Effector memory CD4-positive, alpha-beta T cell (primary cell): ENCODE results near the gene LRG1.
A peak's percentile ranks its signal among the peaks of the same experiment; 100 is the strongest.

ENCODE experiments used
- DNase-seq, 3 donors: peaks; one replicate each; pipeline ENCODE4 v3.0.0-alpha.2; 2020
- H3K27ac ChIP-seq: 2 replicates; pipeline ENCODE4 v1.7.0; 2013; ENCODE audit warnings: mild to moderate bottlenecking, low read length, moderate library complexity; ENCODE audit not compliant: insufficient read depth, poor library complexity, severe bottlenecking
- H3K27me3 ChIP-seq: replicated peaks from 2 replicates; pipeline ENCODE4 v1.7.0; 2013; ENCODE audit warnings: mild to moderate bottlenecking, low read length; ENCODE audit not compliant: insufficient read depth, control insufficient read depth, poor library complexity, severe bottlenecking
- H3K36me3 ChIP-seq: 2 replicates; pipeline ENCODE4 v1.7.0; 2013; ENCODE audit warnings: mild to moderate bottlenecking, low read length, moderate library complexity; ENCODE audit not compliant: control insufficient read depth, insufficient read depth
- H3K4me1 ChIP-seq: 2 replicates; pipeline ENCODE4 v1.7.0; 2013; ENCODE audit warnings: low read length, mild to moderate bottlenecking; ENCODE audit not compliant: control insufficient read depth, insufficient read depth, poor library complexity, severe bottlenecking
- H3K4me3 ChIP-seq: 2 replicates; pipeline ENCODE4 v1.7.0; 2013; ENCODE audit warnings: low read length, low read depth, mild to moderate bottlenecking; ENCODE audit not compliant: insufficient read depth, poor library complexity, severe bottlenecking
- H3K9me3 ChIP-seq: 2 replicates; pipeline ENCODE4 v1.7.0; 2013; ENCODE audit warnings: mild to moderate bottlenecking, low read length, moderate library complexity; ENCODE audit not compliant: control insufficient read depth
- total RNA-seq, 3 donors: gene quantifications; one replicate each; lab custom pipeline; 2026; lab: John Stamatoyannopoulos, UW

The LRG1 gene, protein sequence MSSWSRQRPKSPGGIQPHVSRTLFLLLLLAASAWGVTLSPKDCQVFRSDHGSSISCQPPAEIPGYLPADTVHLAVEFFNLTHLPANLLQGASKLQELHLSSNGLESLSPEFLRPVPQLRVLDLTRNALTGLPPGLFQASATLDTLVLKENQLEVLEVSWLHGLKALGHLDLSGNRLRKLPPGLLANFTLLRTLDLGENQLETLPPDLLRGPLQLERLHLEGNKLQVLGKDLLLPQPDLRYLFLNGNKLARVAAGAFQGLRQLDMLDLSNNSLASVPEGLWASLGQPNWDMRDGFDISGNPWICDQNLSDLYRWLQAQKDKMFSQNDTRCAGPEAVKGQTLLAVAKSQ
- total RNA-seq, result 0 to 0.39 (median 0) reads per million in 3 donors

DNA sequence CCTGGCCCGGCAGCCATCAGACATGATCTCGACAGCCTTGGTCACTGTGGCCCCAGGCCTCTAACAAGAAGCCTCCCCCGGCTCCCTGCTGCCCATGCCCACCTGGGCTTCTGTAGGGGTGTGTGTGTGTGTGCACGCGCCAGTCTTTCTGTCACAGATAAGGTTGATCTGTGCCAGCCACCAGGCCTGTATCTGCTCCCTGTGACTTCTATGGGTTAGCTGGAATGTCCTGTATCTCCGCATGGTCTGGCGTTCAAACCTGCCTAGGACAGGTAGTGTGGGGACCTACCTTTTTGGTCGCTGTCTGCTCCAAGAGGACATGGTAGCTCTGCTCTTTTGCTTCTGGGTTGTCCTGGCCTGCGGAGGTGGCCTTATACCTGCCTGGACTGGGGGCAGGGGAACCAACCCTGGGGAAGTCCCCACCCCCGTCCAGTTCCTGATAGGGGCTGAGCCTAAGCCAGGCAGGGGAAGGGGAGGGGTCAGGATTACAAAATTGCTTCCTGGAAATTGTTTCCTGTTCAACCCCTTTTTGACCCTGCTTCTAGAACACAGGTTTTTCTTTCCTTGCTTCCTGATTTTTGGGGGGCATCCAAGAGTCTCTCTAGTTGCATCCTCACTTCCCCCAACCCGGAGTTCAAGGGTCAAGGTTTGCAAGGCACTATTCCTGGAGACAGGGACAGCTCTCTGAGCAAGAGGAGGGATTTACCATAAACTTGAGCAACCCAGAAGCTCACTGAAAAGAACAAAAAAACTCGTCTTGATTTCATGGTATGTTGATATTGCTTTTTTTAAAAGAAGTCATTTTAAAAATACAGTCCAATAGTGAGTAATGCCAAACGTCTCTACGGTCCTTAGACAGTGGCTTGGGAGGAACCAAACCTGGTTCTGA, at the start of gene LRG1:
Gene LRG1, minus strand, starts transcription at position 344 of the 889 bp plus-strand sequence. Its CDS starts 23 bp downstream, at position 321.
- Histone ChIP-seq H3K36me3 (no peaks in the 10 kb centered on the region), H3K9me3 (no peaks in the 10 kb centered on the region), H3K4me3 (no peak within 1 kb of the TSS), H3K4me1 (peaks cover 3% of the 10 kb centered on the region), H3K27ac (no peak within 1 kb of the TSS), H3K27me3 (no peaks in the 10 kb centered on the region)
- no peak for DNase-seq

DNA sequence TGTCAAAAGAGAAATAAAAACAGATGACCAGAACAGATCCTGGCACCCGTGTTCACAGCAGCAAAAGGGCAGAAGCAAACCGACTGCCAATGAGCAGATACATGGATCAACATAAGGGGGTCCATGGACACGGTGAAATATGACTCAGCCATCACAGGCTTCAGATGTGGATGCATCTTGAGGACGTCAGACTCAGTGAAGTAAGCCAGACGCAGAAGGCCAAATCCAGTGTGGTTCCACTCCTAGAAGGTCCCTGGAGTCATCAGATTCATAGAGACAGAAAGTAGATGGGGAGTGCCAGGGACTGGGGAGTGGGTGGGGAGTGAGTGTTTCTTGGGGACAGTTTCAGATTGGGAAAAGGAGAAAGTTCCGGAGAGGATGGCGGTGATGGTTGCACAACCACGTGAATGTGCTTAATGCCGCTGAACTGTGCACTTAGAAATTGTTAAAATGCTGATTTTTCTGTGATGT, 48.5 kb upstream of the LRG1 start:
- peaks cover 23% of the 10 kb centered on the region for H3K27me3 ChIP-seq
- H3K4me1 ChIP-seq, result peaks cover 10% of the 10 kb centered on the region
- no peak overlapping the region for H3K27ac ChIP-seq
- H3K36me3 ChIP-seq, result no peaks in the 10 kb centered on the region
- no peaks in the 10 kb centered on the region for H3K9me3 ChIP-seq
- DNase-seq, result no peak
- no peak overlapping the region for H3K4me3 ChIP-seq

DNA sequence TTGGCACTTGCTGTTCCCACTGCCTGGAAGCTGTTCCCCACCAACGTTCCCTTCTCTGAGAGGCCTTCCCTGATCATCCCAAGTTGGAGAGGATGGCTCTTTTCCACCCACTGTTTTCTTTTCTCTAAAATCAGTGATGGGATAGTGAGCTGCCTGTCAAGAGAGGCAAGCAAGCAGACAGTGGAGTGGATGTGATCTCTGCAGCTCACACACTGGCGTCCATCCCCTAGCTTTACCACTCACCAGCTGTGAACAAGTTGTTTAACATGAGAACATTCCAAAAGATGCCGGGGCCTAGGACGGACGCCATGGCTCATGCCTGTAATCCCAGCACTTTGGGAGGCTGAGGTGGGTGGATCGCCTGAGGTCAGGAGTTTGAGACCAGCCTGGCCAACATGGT, 47.7 kb upstream of the LRG1 start:
- Histone ChIP-seq H3K36me3 (no peaks in the 10 kb centered on the region), H3K4me1 (peaks cover 10% of the 10 kb centered on the region), H3K9me3 (no peaks in the 10 kb centered on the region), H3K27ac (no peak overlapping the region), H3K27me3 (peaks cover 27% of the 10 kb centered on the region), H3K4me3 (no peak overlapping the region)
- DNase-seq, result no peak

DNA sequence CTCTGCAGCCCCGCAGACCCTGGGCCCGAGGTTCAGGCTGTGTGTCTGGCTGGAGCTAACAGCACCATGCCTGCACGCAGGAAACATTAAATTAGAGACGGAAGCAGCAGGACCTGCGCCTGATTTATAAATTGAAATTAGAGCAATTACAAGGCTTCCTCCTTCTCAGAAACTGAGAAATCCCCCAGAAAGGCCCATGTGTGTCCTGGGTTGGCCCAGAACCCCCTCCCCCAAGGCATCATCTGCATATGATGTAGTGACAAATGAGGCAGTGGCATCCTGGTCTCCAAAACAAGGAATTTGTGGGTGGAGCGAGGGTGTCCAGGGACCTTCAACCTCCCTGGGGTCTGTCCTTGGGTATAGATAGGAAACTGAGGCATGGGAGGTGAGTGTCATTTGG, 46.9 kb upstream of the LRG1 start:
- H3K4me1 ChIP-seq, result peaks cover 13% of the 10 kb centered on the region
- no peak overlapping the region for H3K27ac ChIP-seq
- H3K27me3 ChIP-seq, result peaks cover 27% of the 10 kb centered on the region
- no peak for DNase-seq
- no peaks in the 10 kb centered on the region for H3K9me3 ChIP-seq
- no peaks in the 10 kb centered on the region for H3K36me3 ChIP-seq
- H3K4me3 ChIP-seq, result no peak overlapping the region

DNA sequence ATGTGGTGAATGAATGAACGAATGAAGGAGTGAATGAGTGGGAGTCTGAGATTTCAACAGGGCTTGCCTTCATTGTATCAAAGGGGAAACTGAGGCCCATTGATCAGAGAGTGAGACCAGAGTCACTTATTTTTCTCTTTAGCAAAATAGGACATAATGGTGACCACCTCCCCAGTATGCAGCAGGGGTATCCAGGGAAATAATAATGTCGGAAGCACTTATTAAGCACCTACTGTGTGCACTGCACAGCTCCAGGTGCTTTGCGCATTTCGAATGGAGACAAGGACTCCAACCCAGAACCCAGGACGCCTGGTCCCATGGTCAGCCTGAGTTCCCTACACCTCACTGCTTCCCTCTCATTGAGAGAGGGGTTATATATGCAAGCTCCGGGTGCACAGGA, 46.4 kb upstream of the LRG1 start:
- H3K4me3 ChIP-seq, result no peak overlapping the region
- peaks cover 27% of the 10 kb centered on the region for H3K27me3 ChIP-seq
- H3K27ac ChIP-seq, result no peak overlapping the region
- H3K36me3 ChIP-seq, result no peaks in the 10 kb centered on the region
- peaks cover 13% of the 10 kb centered on the region for H3K4me1 ChIP-seq
- H3K9me3 ChIP-seq, result no peaks in the 10 kb centered on the region
- no peak for DNase-seq

DNA sequence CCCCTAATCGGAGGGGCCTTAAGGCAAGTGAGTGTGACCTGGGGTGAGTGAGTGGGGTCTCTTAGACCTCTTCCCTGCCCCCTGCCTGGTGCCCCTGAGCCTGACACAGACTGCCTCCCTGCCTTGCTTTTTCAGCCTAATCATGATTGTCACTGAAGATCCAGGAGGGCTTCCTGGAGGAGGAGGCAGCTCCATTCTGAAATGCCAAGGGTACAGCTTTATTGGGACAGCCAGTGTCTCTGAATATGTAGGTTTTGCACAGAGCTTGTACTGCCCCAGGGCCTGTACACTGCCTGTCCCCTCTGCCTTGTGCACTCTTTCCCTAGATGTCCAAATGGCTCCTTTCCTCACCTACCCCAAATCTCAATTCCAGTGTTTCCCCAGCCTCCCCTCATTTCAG, 45.7 kb upstream of the LRG1 start:
- no peak overlapping the region for H3K4me3 ChIP-seq
- DNase-seq, result no peak
- H3K27me3 ChIP-seq, result peaks cover 32% of the 10 kb centered on the region
- no peaks in the 10 kb centered on the region for H3K9me3 ChIP-seq
- H3K36me3 ChIP-seq, result no peaks in the 10 kb centered on the region
- no peak overlapping the region for H3K27ac ChIP-seq
- H3K4me1 ChIP-seq, result peaks cover 16% of the 10 kb centered on the region

DNA sequence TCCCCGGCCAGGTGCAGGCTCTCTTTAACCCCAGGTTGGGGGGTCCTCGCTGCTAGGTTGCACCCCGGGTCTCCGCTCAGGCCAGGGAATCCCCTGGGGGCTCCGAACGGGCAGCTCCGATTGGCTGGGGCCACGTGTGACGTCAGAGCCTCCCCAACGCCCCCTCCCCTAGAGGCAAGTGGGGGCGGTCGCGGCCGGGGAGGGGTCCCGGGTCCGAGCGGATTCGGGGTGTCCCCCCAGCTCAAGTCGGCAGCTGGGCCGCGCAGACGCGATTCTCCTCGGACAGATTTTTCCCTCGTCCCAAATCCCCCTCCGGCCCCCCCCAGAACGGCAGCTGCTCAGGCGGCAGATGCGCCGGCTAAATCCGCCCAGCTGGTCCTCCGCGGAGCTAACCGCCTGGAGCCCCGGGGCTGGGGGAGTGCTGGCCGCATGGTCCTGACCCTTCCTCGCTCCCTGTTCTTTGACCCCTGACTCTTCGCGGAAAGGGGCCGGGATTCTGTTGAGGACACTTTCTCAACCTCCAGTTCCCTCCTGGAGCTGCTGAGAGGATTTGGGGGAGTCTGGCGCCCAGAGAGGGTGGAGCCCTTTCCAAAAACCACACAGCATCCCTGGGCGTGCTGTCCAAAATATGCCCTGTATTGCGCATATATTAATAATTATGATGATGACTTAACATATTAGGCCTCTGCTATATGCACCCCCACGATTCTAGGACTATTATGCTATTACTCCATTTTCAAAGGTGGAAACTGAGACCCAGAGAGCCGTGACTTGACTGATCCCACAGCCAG, 45.0 kb upstream of the LRG1 start:
- no peaks in the 10 kb centered on the region for H3K9me3 ChIP-seq
- peak overlapping the region; percentile 17 for H3K4me3 ChIP-seq

DNA sequence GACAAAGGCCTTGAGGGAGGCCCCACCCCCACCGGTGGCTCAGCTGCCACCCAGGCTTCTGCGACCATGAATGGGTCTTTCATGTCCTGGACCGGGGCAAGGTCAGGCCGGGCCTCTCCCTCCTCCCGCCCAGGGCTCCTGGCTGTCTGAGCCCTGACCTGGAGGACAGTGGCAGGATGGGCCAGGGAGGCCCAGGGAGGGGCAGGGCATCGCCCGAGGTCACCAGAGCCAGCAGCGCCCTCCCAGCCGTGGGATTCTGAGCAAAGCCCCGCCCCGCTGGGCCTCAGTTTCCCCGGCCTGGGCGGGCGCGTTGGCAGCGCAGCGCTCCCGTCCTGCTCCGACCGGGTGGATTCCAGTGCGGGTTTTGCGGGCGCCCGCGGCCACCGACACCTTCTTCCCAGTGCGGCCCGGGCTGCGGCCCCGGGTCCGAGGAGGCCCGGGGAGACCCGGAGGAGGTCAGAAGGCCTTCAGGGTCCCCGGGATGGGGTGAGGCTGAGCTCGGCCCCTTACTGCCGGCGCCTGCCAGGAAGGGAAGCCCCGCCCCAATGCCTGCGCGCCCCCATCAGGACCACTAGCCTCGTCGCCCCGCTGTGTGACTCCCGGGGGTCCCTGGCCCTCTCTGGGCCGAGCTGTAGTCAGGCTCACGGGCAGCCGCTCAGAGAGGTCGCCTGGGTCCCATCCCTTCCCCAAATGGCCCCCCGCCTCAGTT, 44.3 kb upstream of the LRG1 start:
- DNase-seq, result no peak
- Histone ChIP-seq H3K36me3 (no peaks in the 10 kb centered on the region), H3K27ac (no peak overlapping the region), H3K4me3 (peak overlapping the region; percentile 17), H3K4me1 (peaks cover 16% of the 10 kb centered on the region), H3K27me3 (peaks cover 40% of the 10 kb centered on the region), H3K9me3 (no peaks in the 10 kb centered on the region)

More for the DNA sequence above, 45.0 kb upstream of the LRG1 start:
- no peak overlapping the region for H3K27ac ChIP-seq
- DNase-seq, result no peak
- H3K36me3 ChIP-seq, result no peaks in the 10 kb centered on the region
- H3K4me1 ChIP-seq, result peaks cover 16% of the 10 kb centered on the region
- peaks cover 36% of the 10 kb centered on the region for H3K27me3 ChIP-seq
